Astrocyte (in vitro differentiated cells and primary cell): ENCODE measurements around the gene CBR4. TPM values are rescaled to one million over a fixed set of nuclear protein-coding genes. Genes with fewer than 3 reads are reported as not detected.

Source experiments
- DNase-seq: peaks from one replicate; pipeline ENCODE4 v3.0.0-alpha.2; 2010; ENCODE audit warnings: low read depth
- FAIRE-seq: peaks from 2 replicates; lab custom pipeline; 2011; peaks lifted over from hg19 to GRCh38; lab: Jason Lieb, UNC
- H2AFZ ChIP-seq: 2 replicates; pipeline ENCODE4 v1.6.0; 2012; ENCODE audit warnings: low read depth, low read length, inconsistent platforms
- H3K27ac ChIP-seq: 2 replicates; pipeline ENCODE4 v1.5.1; 2011; ENCODE audit warnings: low read depth, low read length, inconsistent platforms
- H3K27me3 ChIP-seq: 2 replicates; pipeline ENCODE4 v1.6.0; 2011; ENCODE audit warnings: low read length, inconsistent platforms; ENCODE audit not compliant: insufficient read depth
- H3K36me3 ChIP-seq: 2 replicates; pipeline ENCODE4 v1.5.1; 2011; ENCODE audit warnings: low read length, inconsistent platforms; ENCODE audit not compliant: insufficient read depth
- H3K4me1 ChIP-seq: 2 replicates; pipeline ENCODE4 v1.5.1; 2011; ENCODE audit warnings: low read length, inconsistent platforms; ENCODE audit not compliant: insufficient read depth
- H3K4me2 ChIP-seq: 2 replicates; pipeline ENCODE4 v1.6.0; 2012; ENCODE audit warnings: low read length, inconsistent platforms
- H3K4me3 ChIP-seq: 2 replicates; pipeline ENCODE4 v1.5.1; 2011; ENCODE audit warnings: low read depth, mild to moderate bottlenecking, low read length, inconsistent platforms; ENCODE audit not compliant: insufficient read depth
- H3K79me2 ChIP-seq: 2 replicates; pipeline ENCODE4 v1.6.0; 2012; ENCODE audit warnings: mild to moderate bottlenecking, low read length, inconsistent platforms; ENCODE audit not compliant: insufficient read depth
- H3K9ac ChIP-seq: 2 replicates; pipeline ENCODE4 v1.6.0; 2012; ENCODE audit warnings: mild to moderate bottlenecking, low read length, inconsistent platforms
- H3K9me3 ChIP-seq: 2 replicates; pipeline ENCODE4 v1.5.1; 2012; ENCODE audit warnings: low read depth, mild to moderate bottlenecking, low read length, inconsistent platforms; ENCODE audit not compliant: insufficient read depth
- H4K20me1 ChIP-seq: 2 replicates; pipeline ENCODE4 v1.6.0; 2012; ENCODE audit warnings: low read length, inconsistent platforms; ENCODE audit not compliant: insufficient read depth
- H3K27ac Mint-ChIP-seq: one replicate; pipeline ENCODE4 v1.8.0; 2021; ENCODE audit warnings: mild to moderate bottlenecking, mixed read lengths; ENCODE audit not compliant: unreplicated experiment
- H3K27me3 Mint-ChIP-seq: one replicate; pipeline ENCODE4 v1.8.0; 2021; ENCODE audit warnings: low read depth, mixed read lengths; ENCODE audit not compliant: unreplicated experiment
- H3K36me3 Mint-ChIP-seq: one replicate; pipeline ENCODE4 v1.8.0; 2021; ENCODE audit warnings: low read depth, mixed read lengths; ENCODE audit not compliant: unreplicated experiment
- H3K4me1 Mint-ChIP-seq: one replicate; pipeline ENCODE4 v1.8.0; 2021; ENCODE audit warnings: low read depth, mixed read lengths; ENCODE audit not compliant: unreplicated experiment
- H3K4me3 Mint-ChIP-seq: one replicate; pipeline ENCODE4 v1.8.0; 2021; ENCODE audit warnings: mild to moderate bottlenecking, moderate library complexity, mixed read lengths; ENCODE audit not compliant: unreplicated experiment
- H3K9me3 Mint-ChIP-seq: one replicate; pipeline ENCODE4 v1.8.0; 2021; ENCODE audit warnings: mild to moderate bottlenecking, mixed read lengths; ENCODE audit not compliant: unreplicated experiment
- CTCF ChIP-seq: IDR thresholded peaks from 2 replicates; pipeline ENCODE4 v1.5.1; 2011; ENCODE audit warnings: low read depth, mild to moderate bottlenecking, inconsistent platforms, low read length, moderate library complexity; ENCODE audit not compliant: insufficient read depth
- EZH2 ChIP-seq: IDR thresholded peaks from 2 replicates; pipeline ENCODE4 v1.6.1; 2012; ENCODE audit warnings: mild to moderate bottlenecking, low read length, inconsistent platforms; ENCODE audit not compliant: insufficient read depth
- total RNA-seq: library from RNA; stranded (reverse); gene quantifications from 2 replicates; pipeline ENCODE4 v1.2.1, GENCODE V29; 2021

The CBR4 gene
- total RNA-seq, 1 donor from 2014 or later: 16.8 TPM

- Mint-ChIP-seq H3K9me3 (peaks cover 5% of the 10 kb centered on the region), H3K36me3 (no peaks in the 10 kb centered on the region), H3K27ac (no peak overlapping the region), H3K27me3 (no peaks in the 10 kb centered on the region), H3K4me3 (no peak overlapping the region), H3K4me1 (no peaks in the 10 kb centered on the region)
- Histone ChIP-seq H2AFZ (no peak overlapping the region), H3K36me3 (no peaks in the 10 kb centered on the region), H3K4me2 (no peak overlapping the region), H3K4me1 (no peaks in the 10 kb centered on the region), H3K4me3 (no peak overlapping the region), H4K20me1 (no peaks in the 10 kb centered on the region), H3K9me3 (no peaks in the 10 kb centered on the region), H3K27me3 (no peaks in the 10 kb centered on the region), H3K79me2 (no peaks in the 10 kb centered on the region), H3K27ac (no peak overlapping the region), H3K9ac (no peak overlapping the region)
- FAIRE-seq: no peak
- TF ChIP-seq CTCF: no peak
- TF ChIP-seq EZH2: no peak
- DNase-seq: no peak
These were observed 64.8 kb downstream of the CBR4 start for GRCh38 chr4:168945291-168945690.

DNA sequence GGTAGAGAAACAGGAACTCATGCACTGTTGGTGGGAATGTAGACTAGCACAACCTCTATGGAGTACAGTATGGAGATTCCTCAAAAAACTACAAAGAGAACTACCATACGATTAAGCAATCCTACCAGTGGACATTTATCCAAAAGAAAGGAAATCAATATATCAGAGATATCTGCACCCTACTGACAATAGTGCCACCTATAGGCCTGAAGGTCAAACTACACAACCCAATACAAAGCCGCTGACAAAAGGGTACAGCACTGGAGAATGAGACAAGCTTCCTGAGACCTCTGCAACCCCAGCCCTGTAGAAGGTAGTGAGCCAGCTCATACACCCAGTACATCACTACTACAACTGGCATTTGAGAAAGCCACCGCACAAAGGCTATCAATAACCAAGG is 67.1 kb downstream of the CBR4 start:
- Histone ChIP-seq H3K9me3 (no peaks in the 10 kb centered on the region), H3K4me3 (no peak overlapping the region), H3K27ac (no peak overlapping the region), H3K36me3 (no peaks in the 10 kb centered on the region), H3K9ac (no peak overlapping the region), H4K20me1 (no peaks in the 10 kb centered on the region), H3K4me2 (no peak overlapping the region), H3K4me1 (no peaks in the 10 kb centered on the region), H3K79me2 (no peaks in the 10 kb centered on the region), H2AFZ (no peak overlapping the region), H3K27me3 (no peaks in the 10 kb centered on the region)
- Mint-ChIP-seq H3K27ac (no peak overlapping the region), H3K9me3 (peaks cover 9% of the 10 kb centered on the region), H3K36me3 (peaks cover 5% of the 10 kb centered on the region), H3K4me1 (no peaks in the 10 kb centered on the region), H3K27me3 (no peaks in the 10 kb centered on the region), H3K4me3 (no peak overlapping the region)
- TF ChIP-seq CTCF (peak; percentile 34), EZH2 (no peak)
- DNase-seq: no peak
- FAIRE-seq: peak; percentile 45
